ENCODE results near the gene IYD. TPM values are rescaled to one million over a fixed set of nuclear protein-coding genes. Genes with fewer than 3 reads are reported as not detected.

The IYD gene
- total RNA-seq, 4 donors from 2014 or later = not detected

DNA sequence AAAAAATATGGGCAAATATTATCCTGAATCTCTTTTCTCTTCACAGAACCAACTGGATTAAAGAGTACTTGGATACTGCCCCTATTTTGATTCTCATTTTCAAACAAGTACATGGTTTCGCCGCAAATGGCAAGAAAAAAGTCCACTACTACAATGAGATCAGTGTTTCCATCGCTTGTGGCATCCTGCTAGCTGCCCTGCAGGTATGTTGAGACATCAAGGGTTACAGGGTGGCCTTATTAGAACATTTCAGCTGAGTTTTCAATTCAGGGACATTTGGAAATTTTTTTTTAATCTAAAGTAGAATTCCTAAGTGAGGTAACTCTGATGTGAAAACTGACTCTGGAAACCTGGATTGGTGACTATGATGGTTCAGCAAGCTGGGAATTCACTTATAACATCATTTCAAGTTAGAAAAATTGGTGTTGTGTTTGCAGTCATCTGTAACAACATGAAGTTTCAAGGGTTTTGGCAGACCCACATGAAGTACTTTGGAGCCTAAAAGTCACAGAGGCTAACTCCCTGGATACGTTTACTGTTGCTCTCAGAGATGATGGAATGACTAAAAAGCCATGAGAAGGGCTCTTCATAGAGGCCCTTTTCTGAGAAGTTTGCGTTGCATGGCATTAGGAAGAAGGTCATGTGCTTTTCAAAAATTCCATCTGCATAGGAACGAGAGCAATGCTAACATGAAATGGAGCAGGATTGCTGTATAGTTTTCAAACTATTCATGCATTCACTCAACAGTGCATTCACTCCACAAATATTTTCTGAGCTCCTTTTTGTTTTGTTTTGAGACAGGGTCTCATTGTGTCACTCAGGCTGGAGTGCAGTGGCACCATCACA, 25.5 kb downstream of the IYD start:
- no peaks in the 10 kb centered on the region for H3K9me3 ChIP-seq
- no peak for TF ChIP-seq POLR2AphosphoS5 (IDR thresholded peaks at IDR 0.05)
- no peak for TF ChIP-seq EP300 (IDR thresholded peaks at IDR 0.05)
- no peak for TF ChIP-seq POLR2A (IDR thresholded peaks at IDR 0.05; ENCODE audit: low read depth)
- H3K27ac ChIP-seq (replicated peaks in 1 of 4) = no peak overlapping the region
- intact Hi-C loops (cut with DNase I) = loop anchor here (2.0 kb wide), 1 partner anchor 313 kb away; no protein-coding TSS in a partner anchor
- H3K27me3 ChIP-seq = no peaks in the 10 kb centered on the region
- no peak for DNase-seq (ENCODE audit: extremely low spot score)
- 84% methylated on average over 6 of the region's 6 CpGs for WGBS
- no peak overlapping the region for H3K4me3 ChIP-seq
- H3K36me3 ChIP-seq = no peaks in the 10 kb centered on the region
- H3K4me1 ChIP-seq = no peaks in the 10 kb centered on the region

DNA sequence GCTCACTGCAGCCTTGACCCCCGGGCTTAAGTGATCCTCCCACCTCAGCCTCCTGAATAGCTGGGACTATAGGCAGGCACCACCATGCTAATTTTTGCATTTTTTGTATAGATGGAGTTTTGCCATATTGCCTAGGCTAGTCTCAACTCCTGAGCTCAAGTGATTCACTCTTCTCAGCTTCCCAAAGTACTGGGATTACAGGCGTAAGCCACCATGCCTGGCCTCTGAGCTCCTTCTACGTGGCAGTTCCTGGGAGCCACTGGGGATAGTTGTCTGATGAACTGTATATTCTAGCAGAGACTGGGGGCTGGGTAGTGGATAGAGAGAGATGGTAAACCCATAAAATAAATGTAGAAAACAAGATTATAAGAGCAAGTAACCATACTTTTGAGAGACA, 26.1 kb downstream of the IYD start:
- no peaks in the 10 kb centered on the region for H3K4me1 ChIP-seq
- intact Hi-C loops (cut with DNase I) = loop anchor here (2.0 kb wide), 1 partner anchor 314 kb away; no protein-coding TSS in a partner anchor
- no peaks in the 10 kb centered on the region for H3K36me3 ChIP-seq
- no peak overlapping the region for H3K27ac ChIP-seq (replicated peaks in 1 of 4)
- no peaks in the 10 kb centered on the region for H3K27me3 ChIP-seq
- H3K9me3 ChIP-seq = no peaks in the 10 kb centered on the region
- no peak for TF ChIP-seq EP300 (IDR thresholded peaks at IDR 0.05)
- no peak for TF ChIP-seq POLR2AphosphoS5 (IDR thresholded peaks at IDR 0.05)
- TF ChIP-seq CTCF (IDR thresholded peaks at IDR 0.05) = no peak
- no peak for TF ChIP-seq POLR2A (IDR thresholded peaks at IDR 0.05; ENCODE audit: low read depth)
- 80% methylated on average over 3 of the region's 3 CpGs for WGBS
- no peak for DNase-seq (ENCODE audit: extremely low spot score)
- H3K4me3 ChIP-seq = no peak overlapping the region

GRCh38 chr6:150395388-150396009, 26.7 kb downstream of the IYD start:
- no peak for DNase-seq (ENCODE audit: extremely low spot score)
- H3K36me3 ChIP-seq = no peaks in the 10 kb centered on the region
- 54% methylated on average over 12 of the region's 12 CpGs for WGBS
- intact Hi-C loops (cut with DNase I) = loop anchor here (2.0 kb wide), 1 partner anchor 315 kb away; no protein-coding TSS in a partner anchor
- no peaks in the 10 kb centered on the region for H3K9me3 ChIP-seq
- H3K27me3 ChIP-seq = no peaks in the 10 kb centered on the region
- no peak for TF ChIP-seq POLR2AphosphoS5 (IDR thresholded peaks at IDR 0.05)
- TF ChIP-seq CTCF (IDR thresholded peaks at IDR 0.05) = peak; percentile 47 to 65 (median 55)
- H3K4me1 ChIP-seq = no peaks in the 10 kb centered on the region
- H3K4me3 ChIP-seq = no peak overlapping the region
- H3K27ac ChIP-seq (replicated peaks in 1 of 4) = no peak overlapping the region

- WGBS = 12% methylated on average over 5 of the region's 5 CpGs
These were observed 34.8 kb downstream of the IYD start for GRCh38 chr6:150403458-150404246.

More at GRCh38 chr6:150403458-150404246, 34.8 kb downstream of the IYD start:
- H3K36me3 ChIP-seq = no peaks in the 10 kb centered on the region
- TF ChIP-seq CTCF (IDR thresholded peaks at IDR 0.05) (no peak), POLR2AphosphoS5 (IDR thresholded peaks at IDR 0.05) (peak; percentile 25 to 48)
- H3K4me1 ChIP-seq = peaks cover 10 to 12% (median 12%) of the 10 kb centered on the region in 4 donors
- peak overlapping the region in 1 of 4 donors; percentile 5 for H3K4me3 ChIP-seq
- H3K27me3 ChIP-seq = peaks cover 0 to 4% (median 0%) of the 10 kb centered on the region in 4 donors
- intact Hi-C loops (cut with DNase I) = no loop called here
- peak overlapping the region in 1 of 4 donors; percentile 30 for H3K27ac ChIP-seq (replicated peaks in 1 of 4)
- DNase-seq (ENCODE audit: extremely low spot score) = no peak
- no peaks in the 10 kb centered on the region for H3K9me3 ChIP-seq
